NCI-H146 treated with DMSO at 0.1 percent for 48 hours (cell line): ENCODE data around the gene HES4.
A peak's percentile ranks its signal among the peaks of the same experiment; 100 is the strongest.
"Not testable (repeated sequence)": the region's sequence is repeated elsewhere in the genome, so short reads cannot be mapped to it uniquely, and the experiment has no call there.

Experiments used
- DNase-seq: peaks from one replicate; lab custom pipeline; 2025; ENCODE audit not compliant: unreplicated experiment; lab: John Stamatoyannopoulos, UW

The HES4 gene

GRCh38 chr1:1033731-1034438 lies 34.0 kb upstream of the HES4 start:
- no peak for DNase-seq

DNA sequence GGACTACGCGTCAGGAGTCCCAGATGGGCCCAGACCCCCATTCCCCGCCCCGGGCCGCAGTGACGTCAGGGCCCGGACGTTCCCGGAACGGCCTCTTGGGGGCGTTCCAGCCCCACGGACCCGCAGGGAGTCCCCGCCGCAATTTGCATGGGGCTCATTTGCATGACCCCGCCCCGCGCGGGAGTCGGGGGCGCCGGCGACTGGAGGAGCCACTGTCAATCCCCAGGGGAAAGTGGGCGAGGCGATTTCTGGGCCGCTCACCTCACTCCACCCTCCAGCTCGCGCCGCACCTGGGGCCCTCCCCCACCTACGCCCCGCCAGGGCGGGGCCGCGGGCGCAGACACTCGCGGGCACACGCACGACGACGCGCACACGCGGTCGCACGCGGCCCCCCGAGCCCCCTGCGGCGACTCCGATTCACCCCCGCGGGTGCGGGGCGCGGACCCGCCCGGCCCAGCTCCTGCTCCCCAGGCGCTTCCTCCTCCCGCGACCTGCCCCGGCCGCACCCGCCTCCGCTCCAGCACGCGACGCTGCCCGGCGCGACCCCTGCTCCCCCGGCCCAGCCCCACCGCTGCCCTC lies 33.2 kb upstream of the HES4 start:
- peak; percentile 49 for DNase-seq

DNA sequence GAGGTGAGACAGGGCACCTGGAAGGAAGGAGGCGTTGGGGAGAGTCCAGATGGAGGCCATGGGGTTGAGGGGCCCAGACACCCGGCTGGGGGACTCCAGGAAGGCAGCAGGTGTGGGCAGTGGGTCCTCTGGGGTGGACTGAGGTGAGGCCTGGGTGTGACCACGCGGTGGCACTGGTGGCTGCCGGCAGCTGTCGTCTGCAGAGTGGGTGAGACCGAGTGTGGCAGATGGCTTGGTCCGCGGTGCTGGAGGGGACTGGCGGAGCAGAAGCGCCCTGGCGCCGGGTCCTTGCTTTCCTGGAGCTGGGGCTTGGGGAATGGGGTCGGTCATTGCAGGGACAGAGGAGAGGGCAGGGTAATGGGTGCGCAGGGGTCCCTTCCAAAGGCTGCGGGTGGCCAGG lies 32.5 kb upstream of the HES4 start:
- DNase-seq = peak; percentile 11

GRCh38 chr1:1031659-1032235 lies 31.9 kb upstream of the HES4 start:
- no peak for DNase-seq

GRCh38 chr1:1030867-1031658 lies 31.2 kb upstream of the HES4 start:
- DNase-seq = not testable (repeated sequence)

DNA sequence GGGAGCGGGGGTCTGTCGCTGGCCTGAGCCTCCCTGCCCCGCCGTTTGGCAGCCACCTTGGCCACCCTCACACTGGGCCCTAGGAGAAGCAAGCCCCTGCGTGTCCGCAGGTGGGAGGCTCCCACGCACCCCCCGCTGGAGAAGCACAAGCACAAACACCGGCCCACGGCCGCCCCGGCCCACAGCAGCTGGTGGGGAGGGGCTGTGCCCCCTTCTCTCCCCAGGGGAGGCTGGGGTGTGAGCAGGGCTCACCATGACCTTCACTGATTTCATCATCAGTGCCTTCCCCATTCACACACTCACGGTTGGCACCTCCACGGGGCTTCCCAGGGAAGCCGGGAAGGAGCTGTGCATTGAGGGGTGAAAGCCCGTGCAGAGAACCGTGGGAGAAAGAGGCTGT lies 27.9 kb upstream of the HES4 start:
- no peak for DNase-seq

- DNase-seq = no peak
Measured at GRCh38 chr1:1026599-1027413, 26.9 kb upstream of the HES4 start.

GRCh38 chr1:1025730-1026129 lies 25.8 kb upstream of the HES4 start:
- DNase-seq = no peak

DNA sequence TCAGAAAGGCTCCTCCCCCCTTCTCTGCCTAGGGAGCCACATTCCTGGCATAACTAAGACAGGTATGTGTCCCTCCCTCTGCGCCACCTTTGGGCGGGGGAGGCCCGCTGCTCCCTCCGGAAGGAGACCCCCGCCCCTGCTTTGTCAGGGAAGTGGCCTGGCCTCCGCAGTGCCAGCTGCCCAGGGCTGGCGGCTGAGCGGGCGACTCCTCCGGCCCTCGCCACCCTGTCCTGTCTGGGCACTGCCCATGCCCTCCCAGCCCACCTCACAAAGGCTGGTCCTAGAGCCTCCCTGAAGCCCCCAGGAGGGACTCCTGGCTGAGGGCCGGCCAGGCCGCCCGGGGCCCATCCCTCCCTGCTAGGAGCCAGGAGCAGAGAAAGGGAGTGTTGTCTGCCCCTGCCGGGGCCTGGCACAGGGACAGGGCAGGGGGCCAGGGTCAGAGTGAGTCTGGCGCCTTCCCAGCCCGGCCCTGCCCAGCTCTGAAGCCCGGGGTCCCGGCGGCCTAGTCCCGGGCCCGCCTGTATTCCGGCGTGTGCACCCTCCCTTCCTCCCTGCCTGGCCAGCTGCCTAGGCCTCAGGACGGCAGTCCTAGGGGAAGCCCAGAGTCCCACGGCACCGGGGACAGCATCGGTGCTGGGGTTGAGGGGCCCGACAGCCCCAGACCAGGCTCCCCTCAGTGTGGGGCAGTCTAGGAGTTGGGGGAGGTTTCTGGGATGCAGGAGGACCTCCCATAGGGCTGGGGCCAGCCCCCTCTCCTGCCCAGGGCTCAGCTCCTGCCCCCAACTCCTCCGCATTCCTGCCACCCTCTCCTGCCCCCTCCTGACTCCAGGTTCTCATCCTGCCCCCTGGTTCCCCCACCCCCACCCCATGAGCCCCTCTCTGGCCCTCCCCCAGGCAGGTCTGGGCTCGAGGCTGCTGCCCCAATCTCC lies 25.1 kb upstream of the HES4 start:
- no peak for DNase-seq

DNA sequence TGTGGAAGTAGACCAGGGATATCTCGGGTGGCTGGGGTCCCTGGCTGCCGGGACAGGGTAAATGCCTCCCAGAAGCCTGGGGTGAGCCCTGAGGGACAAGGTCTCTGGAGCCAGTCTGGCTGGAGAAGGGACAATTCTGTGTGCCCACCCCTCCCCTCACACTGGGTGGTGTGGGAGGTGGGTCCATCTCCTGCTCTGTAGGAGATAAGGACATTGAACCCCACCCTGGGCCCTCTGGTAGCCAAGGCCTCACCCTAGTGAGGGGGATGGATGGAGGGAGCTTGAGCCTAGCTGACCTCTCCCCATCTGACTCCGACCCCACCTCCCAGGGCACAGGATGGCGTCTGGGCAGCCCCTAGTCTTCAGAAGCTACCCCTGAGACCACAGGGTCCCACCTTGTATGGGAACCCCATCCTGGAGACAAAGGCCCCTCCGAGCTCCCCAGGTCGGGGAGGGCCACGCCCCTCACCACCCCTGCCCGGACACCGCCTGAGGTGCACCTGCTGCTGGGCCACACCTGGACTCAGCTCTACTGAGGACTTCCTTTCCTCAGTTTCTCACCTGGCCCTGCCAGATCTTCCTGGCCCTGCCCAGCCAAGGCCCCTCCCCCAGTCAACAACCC lies 24.4 kb upstream of the HES4 start:
- no peak for DNase-seq

DNA sequence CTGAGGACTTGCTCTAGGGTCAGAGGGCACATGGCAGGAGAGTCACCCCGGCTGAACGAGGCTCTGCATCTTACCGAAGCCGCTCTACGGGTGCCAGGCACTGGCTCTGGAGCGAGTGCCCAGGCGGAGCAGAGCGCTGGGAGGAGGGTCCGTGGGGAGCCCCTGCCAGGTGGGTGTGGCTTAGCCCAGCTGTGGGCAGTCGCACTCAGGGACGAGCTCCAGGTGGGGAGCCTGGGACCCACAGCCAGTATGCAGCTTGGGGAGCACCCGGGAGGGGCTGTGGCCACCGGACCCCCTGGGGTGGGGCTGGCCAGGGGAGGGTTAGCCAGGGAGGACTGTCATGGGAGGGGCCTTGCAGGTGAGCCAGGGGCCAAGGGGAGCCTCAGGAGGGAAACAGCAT lies 23.8 kb upstream of the HES4 start:
- no peak for DNase-seq

DNA sequence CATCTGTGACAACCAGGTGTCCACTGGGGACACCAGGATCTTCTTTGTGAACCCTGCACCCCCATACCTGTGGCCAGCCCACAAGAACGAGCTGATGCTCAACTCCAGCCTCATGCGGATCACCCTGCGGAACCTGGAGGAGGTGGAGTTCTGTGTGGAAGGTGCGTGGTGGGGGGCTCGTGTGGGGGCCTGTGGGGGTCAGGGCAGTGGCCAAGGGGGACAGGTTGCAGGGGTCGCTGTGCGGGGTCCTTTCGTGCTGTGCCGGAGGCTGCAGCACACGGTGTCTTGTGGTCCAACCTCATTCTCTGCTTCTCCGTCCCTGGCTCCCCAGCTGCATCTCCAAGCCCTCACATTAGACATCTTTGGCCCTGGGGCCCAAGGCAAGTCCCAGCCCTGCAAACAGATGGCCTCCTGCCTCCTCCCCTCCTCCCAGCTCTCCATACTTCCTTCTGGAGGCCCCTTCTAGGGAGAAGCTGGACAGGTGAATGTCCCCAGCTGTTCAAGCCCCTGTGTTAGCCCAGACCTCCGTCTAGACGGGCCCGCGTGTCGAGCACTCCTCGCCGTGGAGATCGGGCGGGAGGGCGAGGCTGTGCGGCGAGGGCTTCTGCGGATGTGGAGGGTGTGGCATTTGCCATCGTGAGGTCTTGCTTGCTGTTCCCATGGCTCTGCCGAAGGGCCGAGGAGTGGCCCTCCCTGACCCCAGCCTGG lies 22.6 kb upstream of the HES4 start:
- DNase-seq = no peak

- DNase-seq = no peak
Measured at GRCh38 chr1:1021920-1022259, 22.0 kb upstream of the HES4 start.

- DNase-seq = no peak
Measured at GRCh38 chr1:1021010-1021919, 21.4 kb upstream of the HES4 start.

DNA sequence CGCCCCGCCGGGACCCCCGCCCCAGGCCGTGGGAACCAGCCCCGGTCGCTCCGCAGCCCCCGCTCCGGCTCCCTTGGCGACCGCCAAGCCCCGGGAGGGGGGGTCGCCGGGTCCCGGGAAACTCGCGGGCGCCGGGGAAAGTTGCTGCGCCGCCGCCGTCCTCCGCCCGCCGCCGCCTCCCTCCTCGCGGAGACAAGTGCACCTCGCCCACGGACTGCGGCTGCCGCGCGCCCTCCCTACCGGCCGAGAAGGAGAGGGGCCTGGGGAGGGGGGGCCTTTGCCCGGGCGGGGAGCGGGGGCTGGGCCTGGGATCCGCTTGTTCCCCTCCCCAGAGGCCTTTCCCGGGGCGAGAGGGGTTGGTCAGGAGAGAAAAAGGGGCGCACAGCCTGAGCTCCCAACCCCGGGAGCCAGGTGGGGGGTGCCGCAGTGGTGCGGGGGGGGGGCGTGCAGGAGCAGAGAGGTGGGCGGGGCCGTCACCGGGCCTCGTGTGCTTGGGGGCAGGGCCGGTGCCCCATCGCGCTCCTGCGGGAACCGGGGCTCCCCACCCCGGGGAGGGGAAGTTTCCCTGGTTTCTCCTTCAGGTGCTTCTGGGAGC lies 20.6 kb upstream of the HES4 start:
- no peak for DNase-seq

DNA sequence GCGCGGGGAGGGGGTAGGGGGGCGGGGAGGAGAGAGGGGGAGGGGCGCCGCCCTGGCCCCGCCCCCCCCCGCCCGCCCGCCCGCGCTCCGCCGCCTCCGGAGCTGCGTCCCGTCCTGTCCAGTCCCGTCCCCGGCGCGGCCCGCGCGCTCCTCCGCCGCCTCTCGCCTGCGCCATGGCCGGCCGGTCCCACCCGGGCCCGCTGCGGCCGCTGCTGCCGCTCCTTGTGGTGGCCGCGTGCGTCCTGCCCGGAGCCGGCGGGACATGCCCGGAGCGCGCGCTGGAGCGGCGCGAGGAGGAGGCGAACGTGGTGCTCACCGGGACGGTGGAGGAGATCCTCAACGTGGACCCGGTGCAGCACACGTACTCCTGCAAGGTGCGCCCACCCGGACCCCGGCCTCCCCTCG lies 20.1 kb upstream of the HES4 start, which contains the start of gene AGRN:
TSS of gene AGRN (plus strand) at position 121 of the 405 bp plus-strand sequence. CDS start at position 174, 53 bp downstream.
- DNase-seq = no peak
